UCSD-AML1 (cell line): ENCODE results near the gene REM2.
A peak's percentile ranks its signal among the peaks of the same experiment; 100 is the strongest.

Source experiments
- DNase-seq: peaks from one replicate; lab custom pipeline; 2025; ENCODE audit not compliant: unreplicated experiment; lab: John Stamatoyannopoulos, UW

The REM2 gene

DNA sequence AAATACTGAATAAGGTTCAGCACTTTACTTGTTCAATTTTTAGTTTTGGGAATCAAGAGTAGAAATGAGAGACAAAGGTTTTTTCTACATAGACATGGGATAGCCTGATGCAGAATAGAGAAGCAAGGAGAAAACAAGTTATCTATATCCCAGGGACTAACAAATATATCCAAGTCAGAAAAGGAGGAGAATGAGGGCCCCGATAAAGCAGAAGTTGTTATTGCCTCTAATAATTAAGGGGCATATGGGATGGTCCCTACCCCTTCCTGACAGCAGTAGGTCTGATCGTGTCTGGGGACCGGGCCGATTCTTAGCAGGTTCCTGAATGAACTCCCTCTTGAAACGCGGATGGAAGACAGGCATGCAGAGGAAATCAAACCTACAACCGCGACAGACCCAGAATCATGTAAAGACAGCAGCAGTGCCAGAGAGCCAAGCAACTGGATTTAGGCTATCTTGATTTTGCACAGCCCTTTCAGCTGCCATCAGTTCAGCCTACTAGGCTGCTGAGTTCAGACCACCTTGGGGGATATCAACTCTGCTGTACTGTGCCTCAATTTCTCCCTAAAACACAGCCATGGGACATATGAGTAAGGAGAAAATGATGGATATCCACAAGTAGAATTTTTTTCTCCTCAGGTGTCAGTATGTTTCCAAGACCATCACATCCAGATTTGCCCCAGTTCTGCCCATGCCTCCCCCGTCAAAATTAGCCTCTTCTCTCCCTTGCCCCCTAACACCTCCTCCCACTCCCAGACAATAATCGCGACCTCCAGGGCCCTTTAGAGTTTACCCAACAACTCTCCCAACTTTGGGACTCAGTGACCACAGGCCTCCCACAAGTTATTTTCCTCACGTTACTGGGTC is 45.4 kb downstream of the REM2 start:
- no peak for DNase-seq

GRCh38 chr14:22929104-22929960 is 46.3 kb downstream of the REM2 start, which contains the start of gene PRMT5:
Gene PRMT5, minus strand, starts transcription at chr14:22929376. Its CDS starts 15 bp downstream, at chr14:22929361.
- peak; percentile 97 for DNase-seq

DNA sequence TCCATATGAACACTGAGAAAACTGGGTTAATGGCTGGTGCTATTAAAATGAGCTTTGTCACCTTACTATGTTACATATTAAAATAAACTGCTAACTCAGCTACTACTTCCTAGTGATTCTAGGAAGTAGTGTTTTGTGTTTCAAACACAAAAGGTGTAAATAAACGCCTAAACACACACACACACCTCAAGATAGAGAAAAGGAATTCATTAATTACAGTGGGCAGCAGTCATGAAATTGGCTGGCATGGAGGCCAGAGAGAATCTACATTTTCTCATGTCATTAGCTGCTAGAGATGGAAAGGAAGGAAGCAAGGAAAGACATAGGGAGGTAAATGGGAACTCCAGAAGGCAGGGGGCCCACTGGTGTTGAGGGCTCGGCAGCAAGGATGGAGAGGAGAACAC is 46.9 kb downstream of the REM2 start:
- no peak for DNase-seq

- no peak for DNase-seq
These were observed 49.1 kb downstream of the REM2 start for GRCh38 chr14:22932146-22932545.

DNA sequence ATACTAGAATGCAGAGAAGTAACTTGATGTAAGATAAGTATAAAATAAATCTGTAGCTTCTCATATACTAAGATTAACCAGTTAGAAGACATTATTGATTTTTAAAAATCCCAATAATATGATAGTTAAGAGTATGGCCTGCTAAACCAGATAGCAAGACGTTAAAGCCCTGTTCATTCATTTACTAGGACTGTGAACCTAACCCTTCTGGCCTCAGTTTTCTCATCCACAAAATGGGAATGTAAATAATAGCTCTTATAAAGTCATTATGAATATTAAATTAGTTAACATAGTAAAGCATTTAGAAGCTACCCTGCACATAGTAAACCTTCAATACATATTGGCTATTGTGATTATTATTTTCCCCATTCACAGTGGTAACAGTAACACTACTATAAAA is 52.1 kb downstream of the REM2 start:
- DNase-seq: no peak
